ENCODE measurements around the gene TRAF7.

TRAF7 gene

GRCh38 chr16:2149630-2150417, 5.8 kb upstream of the TRAF7 start:
- Mint-ChIP-seq H3K36me3 (ENCODE audit: low read depth) (peaks cover 39% of the 10 kb centered on the region), H3K27ac (peak overlapping the region; percentile 18), H3K4me3 (peak overlapping the region; percentile 38), H3K4me1 (peaks cover 23% of the 10 kb centered on the region), H3K27me3 (no peaks in the 10 kb centered on the region), H3K9me3 (no peaks in the 10 kb centered on the region)
- DNase-seq, result peak; percentile 36
- peak; percentile 13 for ATAC-seq

- Mint-ChIP-seq H3K36me3 (ENCODE audit: low read depth) (peaks cover 44% of the 10 kb centered on the region), H3K27ac (peak overlapping the region; percentile 98), H3K4me1 (peaks cover 29% of the 10 kb centered on the region), H3K27me3 (peaks cover 3% of the 10 kb centered on the region), H3K4me3 (peak overlapping the region; percentile 93), H3K9me3 (no peaks in the 10 kb centered on the region)
- peak; percentile 56 for DNase-seq
- no peak for ATAC-seq
These were observed 5.0 kb upstream of the TRAF7 start for GRCh38 chr16:2150418-2151187.

GRCh38 chr16:2151188-2152091, 4.1 kb upstream of the TRAF7 start:
- Mint-ChIP-seq H3K4me1 (peaks cover 32% of the 10 kb centered on the region), H3K27ac (peak overlapping the region; percentile 98), H3K36me3 (ENCODE audit: low read depth) (peaks cover 44% of the 10 kb centered on the region)

GRCh38 chr16:2152695-2153506, 2.7 kb upstream of the TRAF7 start:
- peak overlapping the region; percentile 93 for H3K4me3 Mint-ChIP-seq
- ATAC-seq (no peak), DNase-seq (peak; percentile 45)
- peak overlapping the region; percentile 98 for H3K27ac Mint-ChIP-seq
- peaks cover 44% of the 10 kb centered on the region for H3K36me3 Mint-ChIP-seq (ENCODE audit: low read depth)
- peaks cover 3% of the 10 kb centered on the region for H3K27me3 Mint-ChIP-seq
- H3K4me1 Mint-ChIP-seq, result peaks cover 44% of the 10 kb centered on the region
- no peaks in the 10 kb centered on the region for H3K9me3 Mint-ChIP-seq

More at GRCh38 chr16:2151188-2152091, 4.1 kb upstream of the TRAF7 start:
- DNase-seq (peak; percentile 25), ATAC-seq (no peak)
- Mint-ChIP-seq H3K27me3 (peaks cover 3% of the 10 kb centered on the region), H3K4me3 (peak overlapping the region; percentile 93), H3K9me3 (no peaks in the 10 kb centered on the region)

- ATAC-seq (no peak), DNase-seq (peak; percentile 40)
- Mint-ChIP-seq H3K9me3 (no peaks in the 10 kb centered on the region), H3K27ac (peak overlapping the region; percentile 98), H3K27me3 (peaks cover 3% of the 10 kb centered on the region), H3K4me3 (peak overlapping the region; percentile 93), H3K4me1 (peaks cover 48% of the 10 kb centered on the region), H3K36me3 (ENCODE audit: low read depth) (peaks cover 44% of the 10 kb centered on the region)
These were observed 970 bp upstream of the TRAF7 start for GRCh38 chr16:2154533-2155090.

GRCh38 chr16:2155977-2156848, 631 bp downstream of the TRAF7 start:
- DNase-seq, result peak; percentile 31
- no peak for ATAC-seq
- peak overlapping the region; percentile 91 for H3K27ac Mint-ChIP-seq
- no peaks in the 10 kb centered on the region for H3K9me3 Mint-ChIP-seq
- peak overlapping the region; percentile 93 for H3K4me3 Mint-ChIP-seq
- H3K36me3 Mint-ChIP-seq (ENCODE audit: low read depth), result peaks cover 42% of the 10 kb centered on the region
- peaks cover 40% of the 10 kb centered on the region for H3K4me1 Mint-ChIP-seq
- H3K27me3 Mint-ChIP-seq, result peaks cover 3% of the 10 kb centered on the region

GRCh38 chr16:2156849-2157224, 1.3 kb downstream of the TRAF7 start:
- no peaks in the 10 kb centered on the region for H3K9me3 Mint-ChIP-seq
- ATAC-seq (no peak), DNase-seq (no peak)
- H3K4me1 Mint-ChIP-seq, result peaks cover 36% of the 10 kb centered on the region
- H3K4me3 Mint-ChIP-seq, result peak overlapping the region; percentile 93
- peak overlapping the region; percentile 91 for H3K27ac Mint-ChIP-seq
- H3K27me3 Mint-ChIP-seq, result peaks cover 3% of the 10 kb centered on the region
- H3K36me3 Mint-ChIP-seq (ENCODE audit: low read depth), result peaks cover 35% of the 10 kb centered on the region

- no peak for ATAC-seq
These were observed 2.1 kb downstream of the TRAF7 start for GRCh38 chr16:2157480-2158261.

GRCh38 chr16:2158262-2158638, 2.7 kb downstream of the TRAF7 start:
- Mint-ChIP-seq H3K9me3 (no peaks in the 10 kb centered on the region), H3K36me3 (ENCODE audit: low read depth) (peaks cover 21% of the 10 kb centered on the region), H3K27ac (no peak overlapping the region), H3K27me3 (peaks cover 3% of the 10 kb centered on the region), H3K4me1 (peaks cover 35% of the 10 kb centered on the region), H3K4me3 (no peak overlapping the region)
- no peak for ATAC-seq
- DNase-seq, result no peak

More at GRCh38 chr16:2157480-2158261, 2.1 kb downstream of the TRAF7 start:
- Mint-ChIP-seq H3K36me3 (ENCODE audit: low read depth) (peaks cover 27% of the 10 kb centered on the region), H3K4me1 (peaks cover 33% of the 10 kb centered on the region), H3K27me3 (peaks cover 3% of the 10 kb centered on the region), H3K27ac (peak overlapping the region; percentile 91), H3K9me3 (no peaks in the 10 kb centered on the region), H3K4me3 (peak overlapping the region; percentile 93)
- DNase-seq, result no peak

- Mint-ChIP-seq H3K36me3 (ENCODE audit: low read depth) (peaks cover 11% of the 10 kb centered on the region), H3K4me3 (no peak overlapping the region), H3K4me1 (peaks cover 35% of the 10 kb centered on the region), H3K9me3 (no peaks in the 10 kb centered on the region), H3K27ac (no peak overlapping the region), H3K27me3 (peaks cover 3% of the 10 kb centered on the region)
- DNase-seq, result no peak
- no peak for ATAC-seq
These were observed 3.7 kb downstream of the TRAF7 start for GRCh38 chr16:2159175-2159838.

- H3K4me3 Mint-ChIP-seq, result no peak overlapping the region
- H3K36me3 Mint-ChIP-seq (ENCODE audit: low read depth), result peaks cover 4% of the 10 kb centered on the region
- ATAC-seq (no peak), DNase-seq (no peak)
- H3K4me1 Mint-ChIP-seq, result peaks cover 25% of the 10 kb centered on the region
- no peaks in the 10 kb centered on the region for H3K27me3 Mint-ChIP-seq
- H3K27ac Mint-ChIP-seq, result no peak overlapping the region
- H3K9me3 Mint-ChIP-seq, result no peaks in the 10 kb centered on the region
These were observed 5.5 kb downstream of the TRAF7 start for GRCh38 chr16:2160915-2161551.
